GM23248 (cell line): ENCODE data around the gene TEAD1. TPM values are rescaled to one million over a fixed set of nuclear protein-coding genes. Genes with fewer than 3 reads are reported as not detected.
A peak's percentile ranks its signal among the peaks of the same experiment; 100 is the strongest.

Experiments
- DNase-seq: peaks from one replicate; pipeline ENCODE4 v3.0.0-alpha.2; 2015
- H2AFZ ChIP-seq: fragments of 200-600 bp; sonication (generic); 2 replicates; pipeline ENCODE4 v1.6.1; 2016; ENCODE audit warnings: antibody characterized with exemption
- H3F3A ChIP-seq: fragments of 200-600 bp; sonication (generic); 2 replicates; pipeline ENCODE4 v1.6.1; 2016; ENCODE audit warnings: mild to moderate bottlenecking, antibody characterized with exemption, mixed run types; ENCODE audit not compliant: insufficient read depth
- H3K27ac ChIP-seq: fragments of 200-600 bp; sonication (generic); 2 replicates; pipeline ENCODE4 v1.5.1; 2016; ENCODE audit warnings: mild to moderate bottlenecking
- H3K27me3 ChIP-seq: fragments of 200-600 bp; sonication (generic); replicated peaks from 2 replicates; pipeline ENCODE4 v1.6.1; 2016; ENCODE audit warnings: mild to moderate bottlenecking; ENCODE audit not compliant: insufficient read depth
- H3K36me3 ChIP-seq: fragments of 200-600 bp; sonication (generic); 2 replicates; pipeline ENCODE4 v1.6.1; 2016; ENCODE audit warnings: low read depth, mild to moderate bottlenecking
- H3K4me1 ChIP-seq: fragments of 200-600 bp; sonication (generic); 2 replicates; pipeline ENCODE4 v1.6.1; 2016; ENCODE audit warnings: mild to moderate bottlenecking; ENCODE audit not compliant: insufficient read depth
- H3K4me2 ChIP-seq: fragments of 200-600 bp; sonication (generic); one replicate; pipeline ENCODE4 v1.6.1; 2016; ENCODE audit warnings: mild to moderate bottlenecking; ENCODE audit not compliant: unreplicated experiment
- H3K4me3 ChIP-seq: fragments of 200-600 bp; sonication (generic); 2 replicates; pipeline ENCODE4 v1.5.1; 2016; ENCODE audit warnings: mild to moderate bottlenecking
- H3K79me2 ChIP-seq: fragments of 200-600 bp; sonication (generic); 2 replicates; pipeline ENCODE4 v1.6.1; 2016; ENCODE audit warnings: mild to moderate bottlenecking; ENCODE audit not compliant: insufficient read depth
- H3K9ac ChIP-seq: fragments of 200-600 bp; sonication (generic); 2 replicates; pipeline ENCODE4 v1.6.1; 2016; ENCODE audit warnings: mild to moderate bottlenecking
- H3K9me2 ChIP-seq: fragments of 200-600 bp; sonication (generic); 2 replicates; pipeline ENCODE4 v1.6.1; 2016; ENCODE audit warnings: mixed run types, mild to moderate bottlenecking, moderate library complexity; ENCODE audit not compliant: insufficient read depth
- H3K9me3 ChIP-seq: fragments of 200-600 bp; sonication (generic); one replicate; pipeline ENCODE4 v1.6.1; 2017; ENCODE audit warnings: low read depth
- H4K20me1 ChIP-seq: fragments of 200-600 bp; sonication (generic); 2 replicates; pipeline ENCODE4 v1.6.0; 2016; ENCODE audit not compliant: insufficient read depth
- EZH2 ChIP-seq: fragments of 200-600 bp; sonication (generic); IDR thresholded peaks from 2 replicates; pipeline ENCODE4 v1.6.1; 2018; ENCODE audit warnings: antibody characterized with exemption, mild to moderate bottlenecking; ENCODE audit not compliant: insufficient read depth, poor library complexity, severe bottlenecking
- EZH2phosphoT487 ChIP-seq: fragments of 200-600 bp; sonication (generic); IDR thresholded peaks from 2 replicates; pipeline ENCODE4 v1.6.1; 2018; ENCODE audit warnings: antibody characterized with exemption, moderate library complexity, mild to moderate bottlenecking, low read depth; ENCODE audit not compliant: insufficient read depth
- WGBS, 2 experiments: methylation state at CpG; one replicate each; pipeline ENCODE4 v1.1.6; 2015 to 2017; ENCODE audit warnings: low lambda C conversion rate in 2 of 2, low coverage in 1 of 2; ENCODE audit errors: missing lambda C conversion rate in 2 of 2; 5-methylcytosine and 5-hydroxymethylcytosine counted together
- in situ Hi-C: fragments of 300-500 bp; cut with MboI; formaldehyde crosslinking; loops from 2 replicates; pipeline ENCODE4 v1.15.0; 2020
- polyA plus RNA-seq: library from polyadenylated mRNA; unstranded; fragments of >200 nt; fragmentation: Nextera tagmentation; extraction: Ambion mirVana; gene quantifications from 2 replicates; pipeline ENCODE4 v1.2.1, GENCODE V29; 2016
- total RNA-seq: library from RNA; depleted of rRNA; stranded (reverse); fragments of >200 nt; shearing (Covaris generic); gene quantifications from 2 replicates; pipeline ENCODE4 v1.2.3, GENCODE V29; 2014

The TEAD1 gene
- total and polyA plus RNA-seq, 2 experiments from 2014 or later = 52.3 to 144 TPM

DNA sequence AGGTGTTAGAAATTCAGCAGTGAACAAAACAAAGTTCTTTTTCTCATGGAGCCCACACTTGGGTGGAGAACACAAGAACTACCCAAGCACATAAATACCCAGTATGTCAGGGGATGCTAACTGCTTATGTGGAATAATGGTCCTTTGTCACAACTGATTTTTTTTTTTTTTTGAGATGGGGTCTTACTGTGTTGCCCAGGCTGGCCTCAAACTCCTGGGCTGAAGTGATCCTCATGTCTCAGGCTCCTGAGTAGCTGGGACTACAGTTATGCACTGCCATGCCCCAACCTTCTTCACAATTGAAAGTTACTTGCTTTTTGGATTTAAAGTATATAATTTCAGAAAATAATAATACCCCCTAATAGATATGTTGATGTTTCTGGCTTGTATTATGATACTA lies 212.3 kb downstream of the TEAD1 start:
- TF ChIP-seq EZH2 (no peak), EZH2phosphoT487 (no peak)
- H4K20me1 ChIP-seq = no peaks in the 10 kb centered on the region
- DNase-seq = no peak
- no peak overlapping the region for H2AFZ ChIP-seq
- no peak overlapping the region for H3K9ac ChIP-seq
- no peak overlapping the region for H3K4me3 ChIP-seq
- in situ Hi-C loops = loop anchor here (25.0 kb wide), 1 partner anchor 549 kb away; no protein-coding TSS in a partner anchor
- no peaks in the 10 kb centered on the region for H3K9me2 ChIP-seq
- peaks cover 78% of the 10 kb centered on the region for H3K79me2 ChIP-seq
- peaks cover 52% of the 10 kb centered on the region for H3F3A ChIP-seq
- H3K27ac ChIP-seq = no peak overlapping the region
- H3K27me3 ChIP-seq = no peaks in the 10 kb centered on the region
- H3K4me2 ChIP-seq = no peak overlapping the region
- no peaks in the 10 kb centered on the region for H3K9me3 ChIP-seq
- peaks cover 34% of the 10 kb centered on the region for H3K4me1 ChIP-seq
- H3K36me3 ChIP-seq = peaks cover 51% of the 10 kb centered on the region

DNA sequence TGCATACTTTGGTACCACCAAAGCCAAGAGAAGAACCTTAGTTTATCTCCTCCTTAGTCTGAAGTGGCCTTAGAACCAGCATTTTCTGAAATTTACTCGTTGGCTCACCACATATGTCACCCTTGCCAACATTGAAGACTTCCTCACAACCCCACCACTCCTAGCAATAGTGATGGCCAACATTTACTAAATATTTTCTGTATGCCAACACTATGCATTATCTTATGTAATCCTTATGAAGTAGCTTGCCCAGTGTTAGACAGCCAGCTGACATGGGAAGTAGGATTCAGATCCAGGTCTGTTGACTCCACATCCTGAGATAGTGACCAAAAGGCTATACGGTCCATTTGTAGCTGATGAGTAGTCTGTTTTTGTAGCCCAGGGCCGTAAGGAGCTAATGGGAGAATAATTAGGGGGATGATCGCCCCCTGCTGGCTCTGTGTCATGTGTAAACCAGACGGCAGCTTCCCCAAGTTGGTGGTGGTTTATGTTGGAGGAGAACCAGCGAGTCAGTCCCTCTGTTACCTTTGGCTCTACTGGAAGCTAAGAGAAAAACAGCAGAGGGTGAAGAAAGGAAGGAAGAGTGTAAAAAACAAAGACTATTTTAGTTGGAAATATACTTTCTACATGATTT lies 214.4 kb downstream of the TEAD1 start:
- Histone ChIP-seq H3K4me3 (peak overlapping the region; percentile 44), H3K36me3 (peaks cover 35% of the 10 kb centered on the region), H3K79me2 (peaks cover 75% of the 10 kb centered on the region), H2AFZ (no peak overlapping the region), H4K20me1 (no peaks in the 10 kb centered on the region), H3K9me3 (no peaks in the 10 kb centered on the region), H3K9ac (peak overlapping the region; percentile 80), H3K9me2 (no peaks in the 10 kb centered on the region), H3F3A (peaks cover 52% of the 10 kb centered on the region), H3K27me3 (no peaks in the 10 kb centered on the region), H3K27ac (peak overlapping the region; percentile 97), H3K4me2 (peak overlapping the region; percentile 45), H3K4me1 (peaks cover 35% of the 10 kb centered on the region)
- in situ Hi-C loops = loop anchor here (25.0 kb wide), 1 partner anchor 551 kb away; no protein-coding TSS in a partner anchor
- DNase-seq = peak; percentile 92
- 14 to 16% methylated on average over 6 of the region's 6 CpGs for WGBS, 2 experiments
- no peak for TF ChIP-seq EZH2
- no peak for TF ChIP-seq EZH2phosphoT487

- in situ Hi-C loops = loop anchor here (25.0 kb wide), 1 partner anchor 552 kb away; no protein-coding TSS in a partner anchor
- H3K4me3 ChIP-seq = peak overlapping the region; percentile 44
- no peaks in the 10 kb centered on the region for H3K9me3 ChIP-seq
Measured at GRCh38 chr11:12889243-12889642, 215.0 kb downstream of the TEAD1 start.

DNA sequence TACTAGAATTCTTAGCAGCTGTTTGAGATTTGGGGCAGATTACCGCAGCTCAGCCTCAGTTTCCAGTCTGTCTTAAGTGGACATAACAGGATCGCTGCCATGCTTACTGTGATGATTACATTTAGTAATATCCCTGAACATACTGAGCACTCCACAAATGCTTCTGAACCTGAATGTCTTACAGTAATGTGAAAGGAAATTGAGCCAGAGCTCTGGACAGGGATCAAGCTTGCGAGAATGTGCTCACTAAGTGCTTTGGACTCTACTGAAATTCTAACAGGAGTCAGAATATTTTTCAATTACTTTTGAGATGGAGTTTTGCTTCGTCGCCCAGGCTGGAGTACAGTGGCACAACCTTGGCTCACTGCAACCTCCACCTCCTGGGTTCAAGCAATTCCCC lies 216.3 kb downstream of the TEAD1 start:
- Histone ChIP-seq H3K9ac (0 out of 2 replicates have a peak overlapping the region, but pooled peaks have one; percentile 80), H3F3A (peaks cover 55% of the 10 kb centered on the region), H3K4me2 (peak overlapping the region; percentile 0), H3K27ac (peak overlapping the region; percentile 97), H3K4me3 (no peak overlapping the region), H3K9me3 (no peaks in the 10 kb centered on the region), H2AFZ (no peak overlapping the region), H3K79me2 (peaks cover 80% of the 10 kb centered on the region), H3K4me1 (peaks cover 39% of the 10 kb centered on the region), H3K27me3 (no peaks in the 10 kb centered on the region), H3K9me2 (no peaks in the 10 kb centered on the region), H3K36me3 (peaks cover 30% of the 10 kb centered on the region; the same call in 1 of the 2 replicates), H4K20me1 (no peaks in the 10 kb centered on the region)
- no peak for TF ChIP-seq EZH2phosphoT487
- TF ChIP-seq EZH2 = no peak
- WGBS, 2 experiments = 95 to 99% methylated on average over 5 of the region's 5 CpGs
- DNase-seq = peak; percentile 54
- in situ Hi-C loops = loop anchor here (10.0 to 25.0 kb wide), 2 partner anchors 216 to 553 kb away; partner anchors contain the start of gene TEAD1

More at GRCh38 chr11:12889243-12889642, 215.0 kb downstream of the TEAD1 start:
- no peak overlapping the region for H2AFZ ChIP-seq
- H3K27me3 ChIP-seq = no peaks in the 10 kb centered on the region
- peaks cover 32% of the 10 kb centered on the region for H3K36me3 ChIP-seq
- H3K4me1 ChIP-seq = peaks cover 39% of the 10 kb centered on the region
- H3K4me2 ChIP-seq = peak overlapping the region; percentile 45
- peak overlapping the region; percentile 97 for H3K27ac ChIP-seq
- peak; percentile 94 for DNase-seq
- TF ChIP-seq EZH2phosphoT487 (no peak), EZH2 (no peak)
- 4 to 5% methylated on average over 5 of the region's 5 CpGs for WGBS, 2 experiments
- peaks cover 74% of the 10 kb centered on the region for H3K79me2 ChIP-seq
- H3F3A ChIP-seq = peaks cover 51% of the 10 kb centered on the region
- no peaks in the 10 kb centered on the region for H4K20me1 ChIP-seq
- H3K9ac ChIP-seq = peak overlapping the region; percentile 80
- no peaks in the 10 kb centered on the region for H3K9me2 ChIP-seq
